SU-DHL-6 (cell line): ENCODE results near the gene DCDC2.

Experiments used
- H2AFZ ChIP-seq: fragments of 200-600 bp; sonication (generic); 2 replicates; pipeline ENCODE4 v1.6.1; 2014; ENCODE audit warnings: low read depth, mild to moderate bottlenecking, moderate library complexity, mixed read lengths, antibody characterized with exemption, low read length; ENCODE audit not compliant: severe bottlenecking
- H3F3A ChIP-seq: fragments of 200-600 bp; shearing (Covaris generic); 2 replicates; pipeline ENCODE4 v1.6.0; 2016; ENCODE audit warnings: antibody characterized with exemption, mild to moderate bottlenecking; ENCODE audit not compliant: insufficient read depth
- H3K27ac ChIP-seq: fragments of 200-600 bp; sonication (generic); 2 replicates; pipeline ENCODE4 v1.5.1; 2016; ENCODE audit warnings: low read depth, mild to moderate bottlenecking, low read length, moderate library complexity, mixed read lengths
- H3K27me3 ChIP-seq: fragments of 200-600 bp; sonication (generic), shearing (Covaris generic); 2 replicates; pipeline ENCODE4 v1.6.0; 2014; ENCODE audit warnings: mild to moderate bottlenecking, low read length
- H3K36me3 ChIP-seq: fragments of 200-600 bp; sonication (generic); 2 replicates; pipeline ENCODE4 v1.6.1; 2014; ENCODE audit warnings: mild to moderate bottlenecking, low read length, mixed read lengths
- H3K4me2 ChIP-seq: fragments of 300-600, 200-600 bp; shearing (Covaris generic), sonication (generic); 2 replicates; pipeline ENCODE4 v1.6.0; 2014; ENCODE audit warnings: low read length, low read depth, mild to moderate bottlenecking; ENCODE audit not compliant: poor library complexity, severe bottlenecking
- H3K4me3 ChIP-seq: fragments of 200-600 bp; sonication (generic); 2 replicates; pipeline ENCODE4 v1.5.1; 2014; ENCODE audit warnings: antibody characterized with exemption, low read length, mild to moderate bottlenecking, mixed read lengths; ENCODE audit not compliant: insufficient read depth, poor library complexity, severe bottlenecking
- H3K79me2 ChIP-seq: fragments of 200-600 bp; sonication (generic); 2 replicates; pipeline ENCODE4 v1.6.1; 2014; ENCODE audit warnings: mild to moderate bottlenecking, low read length, moderate library complexity; ENCODE audit not compliant: insufficient read depth
- H3K9ac ChIP-seq: fragments of 200-600 bp; sonication (generic); 2 replicates; pipeline ENCODE4 v1.7.0; 2014; ENCODE audit warnings: mild to moderate bottlenecking, low read length
- H3K9me2 ChIP-seq: fragments of 200-600 bp; sonication (generic); replicated peaks from 2 replicates; pipeline ENCODE4 v1.6.1; 2014; ENCODE audit warnings: low read length; ENCODE audit not compliant: insufficient read depth
- H3K9me3 ChIP-seq: fragments of 200-600 bp; sonication (generic); 2 replicates; pipeline ENCODE4 v1.6.1; 2014; ENCODE audit warnings: low read length, mixed read lengths; ENCODE audit not compliant: insufficient read depth
- H4K20me1 ChIP-seq: fragments of 200-600 bp; sonication (generic); 2 replicates; pipeline ENCODE4 v1.6.1; 2014; ENCODE audit warnings: low read depth, mild to moderate bottlenecking, antibody characterized with exemption, low read length, moderate library complexity, mixed read lengths
- CTCF ChIP-seq: fragments of 200-600 bp; sonication (generic); IDR thresholded peaks from one replicate; pipeline ENCODE4 v1.5.1; 2017; ENCODE audit warnings: antibody characterized with exemption, mild to moderate bottlenecking, low read length, moderate library complexity; ENCODE audit not compliant: insufficient read depth, poor library complexity, severe bottlenecking
- EZH2phosphoT487 ChIP-seq: fragments of 200-600 bp; sonication (generic), shearing (Covaris generic); conservative IDR thresholded peaks from 2 replicates; pipeline ENCODE4 v1.6.1; 2018; ENCODE audit warnings: mild to moderate bottlenecking, antibody characterized with exemption, low read length, moderate library complexity, mixed read lengths

Gene DCDC2

GRCh38 chr6:24149836-24150235, 208.0 kb downstream of the DCDC2 start:
- no peak for TF ChIP-seq CTCF
- TF ChIP-seq EZH2phosphoT487, result no peak

GRCh38 chr6:24149296-24149695, 208.6 kb downstream of the DCDC2 start:
- no peak overlapping the region for H3K4me2 ChIP-seq
- H3K27me3 ChIP-seq, result no peaks in the 10 kb centered on the region
- H3K4me3 ChIP-seq, result no peak overlapping the region
- H2AFZ ChIP-seq, result no peak overlapping the region
- no peak overlapping the region for H3K27ac ChIP-seq
- H3K9me2 ChIP-seq, result no peaks in the 10 kb centered on the region
- no peak for TF ChIP-seq CTCF
- no peak for TF ChIP-seq EZH2phosphoT487
- no peaks in the 10 kb centered on the region for H4K20me1 ChIP-seq
- no peaks in the 10 kb centered on the region for H3K9me3 ChIP-seq
- no peaks in the 10 kb centered on the region for H3F3A ChIP-seq
- H3K79me2 ChIP-seq, result no peaks in the 10 kb centered on the region
- no peaks in the 10 kb centered on the region for H3K36me3 ChIP-seq
- H3K9ac ChIP-seq, result no peak overlapping the region

More at GRCh38 chr6:24149836-24150235, 208.0 kb downstream of the DCDC2 start:
- no peaks in the 10 kb centered on the region for H3F3A ChIP-seq
- no peak overlapping the region for H3K9ac ChIP-seq
- H3K4me2 ChIP-seq, result no peak overlapping the region
- no peak overlapping the region for H2AFZ ChIP-seq
- H3K36me3 ChIP-seq, result no peaks in the 10 kb centered on the region
- H3K79me2 ChIP-seq, result no peaks in the 10 kb centered on the region
- no peaks in the 10 kb centered on the region for H4K20me1 ChIP-seq
- no peak overlapping the region for H3K4me3 ChIP-seq
- no peaks in the 10 kb centered on the region for H3K9me3 ChIP-seq
- no peak overlapping the region for H3K27ac ChIP-seq
- no peaks in the 10 kb centered on the region for H3K27me3 ChIP-seq
- H3K9me2 ChIP-seq, result no peaks in the 10 kb centered on the region

- TF ChIP-seq EZH2phosphoT487 (no peak), CTCF (no peak)
- Histone ChIP-seq H3K9me2 (no peaks in the 10 kb centered on the region), H3K4me2 (no peak overlapping the region)
These were observed 209.2 kb downstream of the DCDC2 start for GRCh38 chr6:24148684-24149083.

GRCh38 chr6:24148154-24148570, 209.7 kb downstream of the DCDC2 start:
- TF ChIP-seq EZH2phosphoT487, result no peak
- TF ChIP-seq CTCF, result no peak
- Histone ChIP-seq H3K9ac (no peak overlapping the region), H3K79me2 (no peaks in the 10 kb centered on the region), H3F3A (no peaks in the 10 kb centered on the region), H3K9me2 (no peaks in the 10 kb centered on the region), H3K27ac (no peak overlapping the region), H3K4me2 (no peak overlapping the region), H3K4me3 (no peak overlapping the region), H3K36me3 (no peaks in the 10 kb centered on the region), H3K9me3 (no peaks in the 10 kb centered on the region), H4K20me1 (no peaks in the 10 kb centered on the region), H3K27me3 (no peaks in the 10 kb centered on the region), H2AFZ (no peak overlapping the region)

More at GRCh38 chr6:24148684-24149083, 209.2 kb downstream of the DCDC2 start:
- Histone ChIP-seq H2AFZ (no peak overlapping the region), H3K9me3 (no peaks in the 10 kb centered on the region), H4K20me1 (no peaks in the 10 kb centered on the region), H3K27ac (no peak overlapping the region), H3K4me3 (no peak overlapping the region), H3K36me3 (no peaks in the 10 kb centered on the region), H3K9ac (no peak overlapping the region), H3F3A (no peaks in the 10 kb centered on the region), H3K79me2 (no peaks in the 10 kb centered on the region), H3K27me3 (no peaks in the 10 kb centered on the region)
